Neuronal stem cell (in vitro differentiated cells): Measurements from ENCODE around the gene EFTUD2.

ENCODE experiments used
- DNase-seq: peaks from one replicate; pipeline ENCODE4 v3.0.0-alpha.2; 2013; ENCODE audit warnings: low spot score
- H2AFZ ChIP-seq: one replicate; pipeline ENCODE4 v1.6.1; 2013; ENCODE audit warnings: mild to moderate bottlenecking, low read length, inconsistent platforms
- H2AK5ac ChIP-seq: 2 replicates; pipeline ENCODE4 v1.6.1; 2013; ENCODE audit warnings: low read depth, mild to moderate bottlenecking, inconsistent platforms, low read length, moderate library complexity, mixed read lengths
- H2BK120ac ChIP-seq: 2 replicates; pipeline ENCODE4 v1.6.1; 2013; ENCODE audit warnings: low read depth, mild to moderate bottlenecking, inconsistent platforms, low read length, moderate library complexity, mixed read lengths
- H2BK12ac ChIP-seq: one replicate; pipeline ENCODE4 v1.6.1; 2013; ENCODE audit warnings: low read length, inconsistent platforms
- H2BK15ac ChIP-seq: 2 replicates; pipeline ENCODE4 v1.6.1; 2013; ENCODE audit warnings: mild to moderate bottlenecking, low read length, inconsistent platforms, mixed read lengths
- H2BK5ac ChIP-seq: one replicate; pipeline ENCODE4 v1.6.1; 2013; ENCODE audit warnings: inconsistent platforms, mild to moderate bottlenecking, low read length, moderate library complexity
- H3K14ac ChIP-seq: one replicate; pipeline ENCODE4 v1.6.1; 2013; ENCODE audit warnings: low read length, inconsistent platforms
- H3K18ac ChIP-seq: 2 replicates; pipeline ENCODE4 v1.6.1; 2013; ENCODE audit warnings: low read length, inconsistent platforms
- H3K23ac ChIP-seq: 2 replicates; pipeline ENCODE4 v1.6.1; 2013; ENCODE audit warnings: low read depth, mild to moderate bottlenecking, mixed read lengths, low read length, inconsistent platforms; ENCODE audit not compliant: poor library complexity
- H3K27ac ChIP-seq: replicated peaks from 3 replicates; pipeline ENCODE4 v1.5.1; 2013; ENCODE audit warnings: low read length, inconsistent platforms
- H3K27me3 ChIP-seq, 3 experiments: 2 replicates each; pipeline ENCODE4 v1.6.1; 2013; ENCODE audit warnings: low read length in 3 of 3, mild to moderate bottlenecking in 2 of 3, inconsistent platforms in 1 of 3, low read depth in 1 of 3, mixed read lengths in 1 of 3, moderate library complexity in 1 of 3; ENCODE audit not compliant: control insufficient read depth in 3 of 3, insufficient read depth in 3 of 3
- H3K36me3 ChIP-seq, 2 donors: replicated peaks in 1 of 2; 2 replicates each; pipeline ENCODE4 v1.6.1; 2013; ENCODE audit warnings: low read length in 2 of 2; ENCODE audit not compliant: control insufficient read depth in 2 of 2, insufficient read depth in 2 of 2
- H3K4ac ChIP-seq: 2 replicates; pipeline ENCODE4 v1.6.1; 2013; ENCODE audit warnings: inconsistent platforms, mild to moderate bottlenecking, low read length, moderate library complexity
- H3K4me1 ChIP-seq, 2 donors: 1 replicate in 1 of 2; 2 replicates in 1 of 2; pipeline ENCODE4 v1.6.1; 2013; ENCODE audit warnings: low read length in 2 of 2, low read depth in 1 of 2; ENCODE audit not compliant: control insufficient read depth in 2 of 2, insufficient read depth in 1 of 2
- H3K4me2 ChIP-seq: one replicate; pipeline ENCODE4 v1.6.1; 2013; ENCODE audit warnings: mild to moderate bottlenecking, low read length, inconsistent platforms; ENCODE audit not compliant: insufficient read depth, poor library complexity, severe bottlenecking
- H3K4me3 ChIP-seq, 2 donors: 2 replicates each; pipeline ENCODE4 v1.5.1; 2013; ENCODE audit warnings: low read length in 2 of 2, mild to moderate bottlenecking in 2 of 2, inconsistent platforms in 1 of 2, moderate library complexity in 1 of 2
- H3K79me1 ChIP-seq: one replicate; pipeline ENCODE4 v1.6.1; 2013; ENCODE audit warnings: low read depth, mild to moderate bottlenecking, inconsistent platforms, low read length, moderate library complexity
- H3K9ac ChIP-seq: one replicate; pipeline ENCODE4 v1.6.1; 2013; ENCODE audit warnings: mild to moderate bottlenecking, low read depth, low read length, inconsistent platforms; ENCODE audit not compliant: poor library complexity
- H3K9me3 ChIP-seq, 2 donors: replicated peaks in 1 of 2; 2 replicates each; pipeline versions ENCODE3 to v1.6.1; 2013; ENCODE audit warnings: low read length in 2 of 2, mild to moderate bottlenecking in 2 of 2, inconsistent platforms in 1 of 2, low read depth in 1 of 2, mixed read lengths in 1 of 2, moderate library complexity in 1 of 2; ENCODE audit not compliant: control insufficient read depth in 2 of 2, insufficient read depth in 1 of 2
- H4K8ac ChIP-seq: one replicate; pipeline ENCODE4 v1.6.1; 2013; ENCODE audit warnings: low read depth, mild to moderate bottlenecking, inconsistent platforms, low read length, moderate library complexity
- H4K91ac ChIP-seq: one replicate; pipeline ENCODE4 v1.6.1; 2013; ENCODE audit warnings: low read length, low read depth, mild to moderate bottlenecking, inconsistent platforms; ENCODE audit not compliant: poor library complexity
- WGBS, 2 donors: extraction: QIAGEN DNeasy Blood & Tissue Kit; methylation state at CpG; one replicate each; pipeline ENCODE4 v1.1.7; 2013; ENCODE audit warnings: missing lambda C conversion rate in 2 of 2, mixed read lengths in 1 of 2; ENCODE audit not compliant: insufficient read length in 2 of 2, insufficient replicate concordance in 1 of 2; ENCODE audit errors: extremely low coverage in 2 of 2; 5-methylcytosine and 5-hydroxymethylcytosine counted together

Gene EFTUD2

DNA sequence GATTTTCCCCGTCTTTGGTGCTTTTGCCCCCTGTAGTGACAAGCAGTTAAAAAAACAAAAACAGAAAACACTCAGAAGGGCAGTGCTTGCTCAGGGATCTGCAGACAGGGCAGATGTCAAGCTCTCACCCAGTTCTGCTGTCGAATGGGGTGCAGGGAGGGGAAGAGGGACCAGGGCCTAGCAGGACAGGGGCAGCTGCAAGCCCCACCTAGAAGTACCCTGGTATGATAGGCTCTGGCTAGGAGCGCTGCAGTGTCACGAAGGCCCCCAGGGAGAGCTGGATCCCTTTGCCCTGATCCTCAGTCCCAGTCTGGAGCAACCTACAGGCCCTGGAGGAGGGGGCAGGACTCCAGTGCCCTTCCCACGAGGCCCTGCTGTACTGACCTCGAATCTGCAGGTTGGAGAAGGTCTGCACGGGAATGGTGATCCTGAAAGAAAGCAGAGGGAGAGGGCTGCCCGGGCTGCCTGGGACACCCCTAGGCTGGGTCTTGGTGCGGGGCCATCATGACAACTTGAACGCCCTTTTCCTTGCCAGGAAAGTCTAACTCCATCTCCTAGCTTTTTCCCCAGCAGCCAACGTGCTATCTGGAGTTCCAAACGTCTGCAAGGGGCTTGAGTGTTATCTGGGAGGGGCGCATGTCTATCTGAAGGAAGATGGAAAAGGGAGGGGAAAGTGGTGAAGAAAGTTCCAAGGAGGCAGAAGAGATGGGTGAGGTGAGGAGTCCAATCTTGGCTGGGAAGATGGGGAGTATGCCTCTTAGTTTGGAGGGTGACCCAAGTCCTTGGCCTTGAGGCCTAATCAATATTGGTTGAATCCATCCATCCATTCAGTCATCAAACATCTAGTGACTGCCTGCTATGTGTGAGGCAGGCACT is 11.2 kb upstream of the EFTUD2 start:
- no CpG with 5 or more reads among the region's 13 CpGs for WGBS, 2 donors
- no peaks in the 10 kb centered on the region for H3K9me3 ChIP-seq
- no peak overlapping the region for H3K27ac ChIP-seq
- no peaks in the 10 kb centered on the region for H3K36me3 ChIP-seq
- H2BK15ac ChIP-seq = peak overlapping the region; percentile 12
- no peak overlapping the region for H3K4me2 ChIP-seq
- H2BK5ac ChIP-seq = no peak overlapping the region
- H3K79me1 ChIP-seq = no peaks in the 10 kb centered on the region
- H4K91ac ChIP-seq = no peak overlapping the region
- H3K4ac ChIP-seq = no peak overlapping the region
- H3K14ac ChIP-seq = no peak overlapping the region
- H4K8ac ChIP-seq = no peak overlapping the region
- no peak overlapping the region for H3K4me3 ChIP-seq
- peak overlapping the region; percentile 82 for H2AFZ ChIP-seq
- peak overlapping the region; percentile 89 for H2AK5ac ChIP-seq
- peaks cover 0 to 32% (median 24%) of the 10 kb centered on the region in 3 experiments for H3K27me3 ChIP-seq
- no peak overlapping the region for H2BK120ac ChIP-seq
- peaks cover 5 to 24% of the 10 kb centered on the region in 2 donors for H3K4me1 ChIP-seq
- H2BK12ac ChIP-seq = no peak overlapping the region
- H3K18ac ChIP-seq = no peak overlapping the region
- H3K23ac ChIP-seq = no peak overlapping the region
- H3K9ac ChIP-seq = no peak overlapping the region
- no peak for DNase-seq

DNA sequence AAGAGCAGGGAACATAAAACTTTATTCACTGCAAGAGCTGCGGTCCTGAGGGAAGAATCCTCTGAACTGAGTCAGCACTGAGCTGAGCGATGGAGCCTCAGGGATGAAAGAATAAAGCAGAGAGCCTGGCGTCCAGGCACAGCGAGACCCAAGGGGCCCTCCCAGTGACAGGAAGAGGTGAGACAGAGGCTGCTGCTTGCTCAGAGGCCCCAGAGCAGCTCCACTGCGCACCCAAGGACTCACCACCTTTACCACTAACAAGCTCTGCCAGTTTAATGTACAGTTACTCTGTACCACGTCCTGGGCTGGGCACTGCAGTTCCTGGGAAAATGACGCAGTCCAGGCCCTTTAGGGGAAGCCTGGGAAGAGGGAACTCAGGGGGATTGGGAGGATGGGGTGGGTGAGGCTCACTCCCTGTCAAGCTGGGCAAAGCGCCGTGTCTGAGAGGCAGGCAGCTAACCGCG is 10.5 kb upstream of the EFTUD2 start:
- Histone ChIP-seq H3K4me1 (peaks cover 3 to 23% of the 10 kb centered on the region in 2 donors), H2BK15ac (no peak overlapping the region), H4K91ac (no peak overlapping the region), H3K4ac (no peak overlapping the region), H3K79me1 (no peaks in the 10 kb centered on the region), H2BK12ac (no peak overlapping the region), H3K9ac (no peak overlapping the region), H3K36me3 (no peaks in the 10 kb centered on the region), H2AK5ac (peak overlapping the region; percentile 16), H3K27me3 (peaks cover 0 to 32% (median 24%) of the 10 kb centered on the region in 3 experiments), H2BK5ac (no peak overlapping the region), H3K14ac (no peak overlapping the region), H3K23ac (no peak overlapping the region), H3K18ac (no peak overlapping the region), H2AFZ (peak overlapping the region; percentile 82), H3K4me3 (no peak overlapping the region), H3K4me2 (no peak overlapping the region), H2BK120ac (no peak overlapping the region), H4K8ac (no peak overlapping the region), H3K9me3 (no peaks in the 10 kb centered on the region), H3K27ac (no peak overlapping the region)
- DNase-seq = no peak
- no CpG with 5 or more reads among the region's 11 CpGs for WGBS, 2 donors

DNA sequence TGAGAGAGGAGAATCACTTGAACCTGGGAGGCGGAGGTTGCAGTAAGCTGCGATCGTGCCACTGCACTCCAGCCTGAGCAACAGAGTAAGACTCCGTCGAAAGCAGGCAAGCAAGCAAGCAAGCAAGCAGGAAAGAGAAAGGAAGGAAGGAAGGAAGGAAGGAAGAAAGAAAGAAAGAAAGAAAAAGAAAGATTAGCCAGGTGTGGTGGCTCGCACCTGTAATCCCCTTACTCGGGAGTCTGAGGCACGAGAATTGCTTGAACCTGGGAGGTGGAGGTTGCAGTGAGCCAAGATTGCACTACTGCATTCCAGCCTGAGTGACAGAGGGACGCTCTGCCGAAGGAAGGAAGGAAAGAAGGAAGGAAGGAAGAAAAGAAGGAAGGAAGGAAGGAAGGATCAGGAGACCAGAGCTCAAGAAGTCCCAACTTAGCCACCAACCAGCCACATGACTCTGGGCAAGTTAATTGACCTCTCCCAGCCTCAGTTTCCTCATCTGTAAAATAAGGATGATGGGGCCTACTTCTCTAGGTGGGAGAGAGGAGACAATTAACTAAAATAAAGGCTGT is 9.6 kb upstream of the EFTUD2 start:
- no peak for DNase-seq
- Histone ChIP-seq H3K79me1 (no peaks in the 10 kb centered on the region), H2BK5ac (no peak overlapping the region), H2AK5ac (no peak overlapping the region), H3K4me3 (no peak overlapping the region), H3K4ac (no peak overlapping the region), H2AFZ (no peak overlapping the region), H3K36me3 (no peaks in the 10 kb centered on the region), H3K27me3 (peaks cover 0 to 32% (median 21%) of the 10 kb centered on the region in 3 experiments), H3K23ac (no peak overlapping the region), H4K8ac (no peak overlapping the region), H4K91ac (no peak overlapping the region), H3K27ac (no peak overlapping the region), H3K14ac (no peak overlapping the region), H3K4me1 (peaks cover 3 to 23% of the 10 kb centered on the region in 2 donors), H3K4me2 (no peak overlapping the region), H3K9ac (no peak overlapping the region), H2BK12ac (no peak overlapping the region), H3K9me3 (no peaks in the 10 kb centered on the region), H3K18ac (no peak overlapping the region), H2BK15ac (no peak overlapping the region), H2BK120ac (no peak overlapping the region)
- WGBS, 2 donors = no CpG with 5 or more reads among the region's 10 CpGs
